Ishikawa (cell line): Measurements from ENCODE around the gene NR3C2.

ENCODE experiments used
- CEBPB ChIP-seq: IDR thresholded peaks from 2 replicates; pipeline ENCODE4 v1.6.1; 2012
- EGR1 ChIP-seq: IDR thresholded peaks from 2 replicates; pipeline ENCODE4 v1.6.1; 2012
- FOXM1 ChIP-seq: IDR thresholded peaks from 2 replicates; pipeline ENCODE4 v1.6.1; 2012; ENCODE audit warnings: low read depth, borderline replicate concordance
- TEAD4 ChIP-seq: IDR thresholded peaks from 2 replicates; pipeline ENCODE4 v1.6.1; 2012
- TF ChIP-seq, protein P1 (sequence below): IDR thresholded peaks from 2 replicates; pipeline ENCODE4 v1.6.1; 2012

DNA sequence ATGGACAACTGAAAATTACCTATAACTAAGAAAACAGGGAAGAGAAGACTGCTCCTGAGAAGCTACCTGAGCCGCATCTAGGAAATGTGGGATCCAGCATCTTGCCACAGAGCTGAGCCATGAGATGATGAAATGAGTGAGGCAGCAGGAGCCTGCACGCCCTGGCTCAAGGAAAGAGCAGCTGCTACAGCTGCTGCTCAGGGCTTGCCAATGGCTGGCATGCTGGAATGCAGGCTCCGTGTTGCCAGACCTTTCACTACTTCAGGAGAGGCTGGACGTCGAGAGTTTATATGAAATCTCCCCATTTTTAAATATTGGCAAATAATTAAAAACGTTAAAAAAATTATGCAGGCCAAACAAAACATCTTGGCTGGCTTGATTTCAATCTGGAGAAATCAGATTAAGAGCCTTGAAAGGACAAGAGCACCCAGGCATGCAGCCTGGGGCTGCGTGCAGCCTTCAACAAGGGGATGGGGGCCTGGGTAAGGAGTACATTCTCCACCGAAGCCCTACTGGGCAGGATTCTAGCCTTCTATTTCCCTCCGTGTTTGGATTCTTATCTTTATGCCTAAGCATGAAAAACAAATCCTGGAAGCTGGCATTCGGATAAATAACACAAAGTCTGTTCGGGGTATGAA, 227.6 kb downstream of the NR3C2 start:
- TF ChIP-seq, protein P1, sequence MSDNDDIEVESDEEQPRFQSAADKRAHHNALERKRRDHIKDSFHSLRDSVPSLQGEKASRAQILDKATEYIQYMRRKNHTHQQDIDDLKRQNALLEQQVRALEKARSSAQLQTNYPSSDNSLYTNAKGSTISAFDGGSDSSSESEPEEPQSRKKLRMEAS: no peak
- no peak for TF ChIP-seq FOXM1
- no peak for TF ChIP-seq CEBPB
- TF ChIP-seq EGR1: no peak
- no peak for TF ChIP-seq TEAD4
